ENCODE data around the gene PLAC1. TPM values are rescaled to one million over a fixed set of nuclear protein-coding genes. Genes with fewer than 3 reads are reported as not detected.

PLAC1 gene
- total RNA-seq, 1 donor from 2014 or later = not detected

GRCh38 chrX:134671294-134671693 lies 13.0 kb upstream of the PLAC1 start:
- Mint-ChIP-seq H3K4me3 (ENCODE audit: low read depth) (no peak overlapping the region), H3K27ac (no peak overlapping the region), H3K4me1 (ENCODE audit: low read depth) (peaks cover 13% of the 10 kb centered on the region), H3K9me3 (ENCODE audit: low read depth) (peaks cover 27% of the 10 kb centered on the region), H3K27me3 (no peaks in the 10 kb centered on the region), H3K36me3 (ENCODE audit: insufficient read depth) (peaks cover 2% of the 10 kb centered on the region)
- no peak for DNase-seq (ENCODE audit: low spot score, unreplicated experiment)
- TF ChIP-seq CTCF (IDR thresholded peaks at IDR 0.05; ENCODE audit: unreplicated experiment) = no peak

- DNase-seq (ENCODE audit: low spot score, unreplicated experiment) = peak; percentile 22
- Mint-ChIP-seq H3K9me3 (ENCODE audit: low read depth) (peaks cover 28% of the 10 kb centered on the region), H3K27ac (peak overlapping the region; percentile 96), H3K4me1 (ENCODE audit: low read depth) (peaks cover 13% of the 10 kb centered on the region), H3K27me3 (no peaks in the 10 kb centered on the region), H3K36me3 (ENCODE audit: insufficient read depth) (peaks cover 2% of the 10 kb centered on the region), H3K4me3 (ENCODE audit: low read depth) (no peak overlapping the region)
- no peak for TF ChIP-seq CTCF (IDR thresholded peaks at IDR 0.05; ENCODE audit: unreplicated experiment)
Measured at GRCh38 chrX:134670134-134670924, 12.1 kb upstream of the PLAC1 start.

- H3K27me3 Mint-ChIP-seq = no peaks in the 10 kb centered on the region
- TF ChIP-seq CTCF (IDR thresholded peaks at IDR 0.05; ENCODE audit: unreplicated experiment) = no peak
- peaks cover 2% of the 10 kb centered on the region for H3K36me3 Mint-ChIP-seq (ENCODE audit: insufficient read depth)
- no peak overlapping the region for H3K4me3 Mint-ChIP-seq (ENCODE audit: low read depth)
- H3K9me3 Mint-ChIP-seq (ENCODE audit: low read depth) = peaks cover 28% of the 10 kb centered on the region
- peaks cover 13% of the 10 kb centered on the region for H3K4me1 Mint-ChIP-seq (ENCODE audit: low read depth)
- peak overlapping the region; percentile 96 for H3K27ac Mint-ChIP-seq
- DNase-seq (ENCODE audit: low spot score, unreplicated experiment) = no peak
Measured at GRCh38 chrX:134669378-134670098, 11.3 kb upstream of the PLAC1 start.

- Mint-ChIP-seq H3K4me1 (ENCODE audit: low read depth) (peaks cover under 1% of the 10 kb centered on the region), H3K9me3 (ENCODE audit: low read depth) (peaks cover 15% of the 10 kb centered on the region), H3K4me3 (ENCODE audit: low read depth) (no peak overlapping the region), H3K27me3 (no peaks in the 10 kb centered on the region), H3K27ac (no peak overlapping the region), H3K36me3 (ENCODE audit: insufficient read depth) (no peaks in the 10 kb centered on the region)
- no peak for DNase-seq (ENCODE audit: low spot score, unreplicated experiment)
- no peak for TF ChIP-seq CTCF (IDR thresholded peaks at IDR 0.05; ENCODE audit: unreplicated experiment)
Measured at GRCh38 chrX:134664202-134664601, 5.9 kb upstream of the PLAC1 start.

GRCh38 chrX:134661295-134661694 lies 3.0 kb upstream of the PLAC1 start:
- Mint-ChIP-seq H3K4me3 (ENCODE audit: low read depth) (no peak overlapping the region), H3K9me3 (ENCODE audit: low read depth) (peaks cover under 1% of the 10 kb centered on the region), H3K27me3 (no peaks in the 10 kb centered on the region), H3K4me1 (ENCODE audit: low read depth) (peaks cover 1% of the 10 kb centered on the region), H3K27ac (no peak overlapping the region), H3K36me3 (ENCODE audit: insufficient read depth) (no peaks in the 10 kb centered on the region)
- TF ChIP-seq CTCF (IDR thresholded peaks at IDR 0.05; ENCODE audit: unreplicated experiment) = no peak
- no peak for DNase-seq (ENCODE audit: low spot score, unreplicated experiment)

All from progenitor cell of endocrine pancreas (in vitro differentiated cells).